HepG2 (cell line): ENCODE data around the gene DGKG. TPM values are rescaled to one million over a fixed set of nuclear protein-coding genes. Genes with fewer than 3 reads are reported as not detected.

Experiments
- AHDC1 ChIP-seq: sonication (generic); formaldehyde crosslinking; IDR thresholded peaks from 2 replicates; pipeline ENCODE4 v1.5.1; 2020; ENCODE audit warnings: mild to moderate bottlenecking, missing genetic modification reagents, borderline replicate concordance
- ARNT ChIP-seq: fragments of 450-650 bp; IDR thresholded peaks from 2 replicates; pipeline ENCODE4 v1.6.1; 2017
- ATF7 ChIP-seq, 2 experiments: fragments of 450-650 bp in 1 of 2; sonication (generic) in 1 of 2; formaldehyde crosslinking in 1 of 2; IDR thresholded peaks; 2 replicates each; pipeline versions ENCODE4 v1.4.0 to v1.6.1; 2016 to 2020; ENCODE audit warnings: antibody characterized with exemption in 1 of 2, mild to moderate bottlenecking in 1 of 2, missing genetic modification reagents in 1 of 2
- BORCS8-MEF2B ChIP-seq: sonication (generic); formaldehyde crosslinking; IDR thresholded peaks from 2 replicates; pipeline ENCODE4 v1.8.0; 2022; ENCODE audit warnings: mild to moderate bottlenecking, missing genetic modification reagents
- BRCA1 ChIP-seq: sonication (generic); formaldehyde crosslinking; IDR thresholded peaks from 2 replicates; pipeline ENCODE4 v1.4.0; 2020; ENCODE audit warnings: missing genetic modification reagents
- DBP ChIP-seq: sonication (generic); formaldehyde crosslinking; IDR thresholded peaks from 2 replicates; pipeline ENCODE4 v1.4.0; 2020; ENCODE audit warnings: missing genetic modification reagents; ENCODE audit errors: not compliant biosample characterization
- DR1 ChIP-seq: sonication (generic); formaldehyde crosslinking; IDR thresholded peaks from 2 replicates; pipeline ENCODE4 v1.8.0; 2021; ENCODE audit warnings: mild to moderate bottlenecking, missing genetic modification reagents, inconsistent platforms
- EED ChIP-seq: sonication (generic); formaldehyde crosslinking; IDR thresholded peaks from 2 replicates; pipeline ENCODE4 v1.5.0; 2020; ENCODE audit warnings: mild to moderate bottlenecking, missing genetic modification reagents
- ISL2 ChIP-seq: sonication (generic); formaldehyde crosslinking; IDR thresholded peaks from 2 replicates; pipeline ENCODE4 v1.5.0; 2020; ENCODE audit warnings: missing genetic modification reagents
- JDP2 ChIP-seq: sonication (generic); formaldehyde crosslinking; IDR thresholded peaks from 2 replicates; pipeline ENCODE4 v1.8.1; 2022; ENCODE audit warnings: missing genetic modification reagents, borderline replicate concordance
- MZF1 ChIP-seq: sonication (generic); formaldehyde crosslinking; IDR thresholded peaks from 2 replicates; pipeline ENCODE4 v1.8.1; 2023; ENCODE audit warnings: mild to moderate bottlenecking, missing genetic modification reagents, borderline replicate concordance
- RFXANK ChIP-seq: IDR thresholded peaks from 2 replicates; pipeline ENCODE4 v1.6.1; 2016
- SRF ChIP-seq: IDR thresholded peaks from 2 replicates; pipeline ENCODE4 v1.6.1; 2011; ENCODE audit warnings: mild to moderate bottlenecking, low read depth, low read length, moderate library complexity
- TARDBP ChIP-seq: sonication (generic); formaldehyde crosslinking; IDR thresholded peaks from 2 replicates; pipeline ENCODE4 v1.8.0; 2022; ENCODE audit warnings: mild to moderate bottlenecking, missing genetic modification reagents
- TBX2 ChIP-seq: sonication (generic); formaldehyde crosslinking; IDR thresholded peaks from 2 replicates; pipeline ENCODE4 v1.5.0; 2020; ENCODE audit warnings: missing genetic modification reagents, mild to moderate bottlenecking, borderline replicate concordance
- U2AF1 ChIP-seq: fragments of 200-400 bp; formaldehyde crosslinking; optimal IDR thresholded peaks from 2 replicates; pipeline ENCODE3; 2017; ENCODE audit warnings: mild to moderate bottlenecking, low read depth, low read length
- ZNF337 ChIP-seq: sonication (generic); formaldehyde crosslinking; IDR thresholded peaks from 2 replicates; pipeline ENCODE4 v1.5.1; 2020; ENCODE audit warnings: missing genetic modification reagents, low read depth, mild to moderate bottlenecking, borderline replicate concordance
- ZNF550 ChIP-seq: sonication (generic); formaldehyde crosslinking; IDR thresholded peaks from 2 replicates; pipeline ENCODE4 v1.4.0; 2020; ENCODE audit warnings: mild to moderate bottlenecking, missing genetic modification reagents, borderline replicate concordance
- polyA plus RNA-seq, 8 experiments: library from polyadenylated mRNA; depleted of rRNA in 3 of 8; stranded (reverse) in 7 of 8; unstranded in 1 of 8; fragments of >200 nt; fragmentation: Illumina TruSeq in 4 of 8; extraction: Trizol in 4 of 8; gene quantifications; 2 replicates each; pipeline versions ENCODE4 v1.2.1 to v1.2.3, GENCODE V29; 2011 to 2016; ENCODE audit warnings: low read depth in 4 of 8, missing spikeins in 1 of 8, mixed read lengths in 1 of 8; ENCODE audit not compliant: insufficient read depth in 1 of 8
- total RNA-seq, 5 experiments: library from RNA; depleted of rRNA; stranded (reverse); fragments of >200 nt; fragmentation: Illumina TruSeq; extraction: Trizol; gene quantifications; 2 replicates each; pipeline ENCODE4 v1.2.3, GENCODE V29; 2016; ENCODE audit warnings: low read depth in 1 of 5
- TF ChIP-seq, protein P1 (sequence below): sonication (generic); formaldehyde crosslinking; IDR thresholded peaks from 2 replicates; pipeline ENCODE4 v1.4.0; 2020; ENCODE audit warnings: low read depth, mild to moderate bottlenecking, missing genetic modification reagents
- TF ChIP-seq, protein P2 (sequence below): sonication (generic); formaldehyde crosslinking; conservative IDR thresholded peaks from 2 replicates; pipeline ENCODE4 v1.4.0; 2020; ENCODE audit warnings: missing genetic modification reagents

DGKG gene
- total and polyA plus RNA-seq, 2 of the 13 experiments (the other 11 are each of a cell fraction or from before 2014, with no cell fraction given): 3.8 to 6.2 TPM

- no peak for TF ChIP-seq RFXANK (CRISPR knock-in tag)
- TF ChIP-seq U2AF1: no peak
- TF ChIP-seq, protein P1, sequence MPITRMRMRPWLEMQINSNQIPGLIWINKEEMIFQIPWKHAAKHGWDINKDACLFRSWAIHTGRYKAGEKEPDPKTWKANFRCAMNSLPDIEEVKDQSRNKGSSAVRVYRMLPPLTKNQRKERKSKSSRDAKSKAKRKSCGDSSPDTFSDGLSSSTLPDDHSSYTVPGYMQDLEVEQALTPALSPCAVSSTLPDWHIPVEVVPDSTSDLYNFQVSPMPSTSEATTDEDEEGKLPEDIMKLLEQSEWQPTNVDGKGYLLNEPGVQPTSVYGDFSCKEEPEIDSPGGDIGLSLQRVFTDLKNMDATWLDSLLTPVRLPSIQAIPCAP (CRISPR knock-in tag): no peak
- TF ChIP-seq TARDBP: peak; percentile 35; the same call in 1 of the 2 replicates
- TF ChIP-seq SRF: no peak
- peak; percentile 46; the same call in 1 of the 2 replicates for TF ChIP-seq ISL2 (CRISPR knock-in tag)
- TF ChIP-seq, protein P2, sequence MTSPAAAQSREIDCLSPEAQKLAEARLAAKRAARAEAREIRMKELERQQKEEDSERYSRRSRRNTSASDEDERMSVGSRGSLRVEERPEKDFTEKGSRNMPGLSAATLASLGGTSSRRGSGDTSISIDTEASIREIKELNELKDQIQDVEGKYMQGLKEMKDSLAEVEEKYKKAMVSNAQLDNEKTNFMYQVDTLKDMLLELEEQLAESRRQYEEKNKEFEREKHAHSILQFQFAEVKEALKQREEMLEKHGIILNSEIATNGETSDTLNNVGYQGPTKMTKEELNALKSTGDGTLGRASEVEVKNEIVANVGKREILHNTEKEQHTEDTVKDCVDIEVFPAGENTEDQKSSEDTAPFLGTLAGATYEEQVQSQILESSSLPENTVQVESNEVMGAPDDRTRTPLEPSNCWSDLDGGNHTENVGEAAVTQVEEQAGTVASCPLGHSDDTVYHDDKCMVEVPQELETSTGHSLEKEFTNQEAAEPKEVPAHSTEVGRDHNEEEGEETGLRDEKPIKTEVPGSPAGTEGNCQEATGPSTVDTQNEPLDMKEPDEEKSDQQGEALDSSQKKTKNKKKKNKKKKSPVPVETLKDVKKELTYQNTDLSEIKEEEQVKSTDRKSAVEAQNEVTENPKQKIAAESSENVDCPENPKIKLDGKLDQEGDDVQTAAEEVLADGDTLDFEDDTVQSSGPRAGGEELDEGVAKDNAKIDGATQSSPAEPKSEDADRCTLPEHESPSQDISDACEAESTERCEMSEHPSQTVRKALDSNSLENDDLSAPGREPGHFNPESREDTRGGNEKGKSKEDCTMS: no peak
- no peak for TF ChIP-seq ZNF550 (CRISPR knock-in tag)
- TF ChIP-seq TBX2: no peak
- no peak for TF ChIP-seq EED (CRISPR knock-in tag)
- no peak for TF ChIP-seq ARNT
- no peak for TF ChIP-seq BRCA1 (CRISPR knock-in tag)
- TF ChIP-seq DBP (CRISPR knock-in tag): no peak
- TF ChIP-seq DR1 (CRISPR knock-in tag): no peak
- TF ChIP-seq ATF7 (IDR thresholded peaks at IDR 0.05): no peak
- no peak for TF ChIP-seq ATF7 (CRISPR knock-in tag; IDR thresholded peaks at IDR 0.05)
- no peak for TF ChIP-seq ZNF337
- no peak for TF ChIP-seq JDP2 (CRISPR knock-in tag)
- TF ChIP-seq BORCS8-MEF2B: 0 out of 2 replicates have a peak, but pooled peaks have one; percentile 19
- no peak for TF ChIP-seq MZF1 (CRISPR knock-in tag)
- TF ChIP-seq AHDC1: peak; percentile 25; the same call in 1 of the 2 replicates
Observed at GRCh38 chr3:186107215-186108105, 254.6 kb downstream of the DGKG start (continued).
